H54 (cell line): ENCODE data around the gene PLA2G4E.
A peak's percentile ranks its signal among the peaks of the same experiment; 100 is the strongest.

ENCODE experiments used
- DNase-seq: peaks from one replicate; pipeline ENCODE4 v3.0.0; 2011; ENCODE audit warnings: low spot score, mixed read lengths; ENCODE audit not compliant: insufficient read length
- FAIRE-seq: peaks from 3 replicates; lab custom pipeline; 2011; peaks lifted over from hg19 to GRCh38; lab: Jason Lieb, UNC
- POLR2A ChIP-seq: IDR thresholded peaks from 2 replicates; pipeline ENCODE4 v1.6.1; 2011; ENCODE audit warnings: low read depth, mild to moderate bottlenecking, low read length

PLA2G4E gene

GRCh38 chr15:41966920-41967465 lies 53.8 kb downstream of the PLA2G4E start:
- DNase-seq (no peak), FAIRE-seq (no peak)
- no peak for TF ChIP-seq POLR2A

- no peak for DNase-seq
- FAIRE-seq = no peak
- TF ChIP-seq POLR2A = no peak
Observed at GRCh38 chr15:41966414-41966812, 54.4 kb downstream of the PLA2G4E start.

- FAIRE-seq = no peak
- no peak for TF ChIP-seq POLR2A
- DNase-seq = no peak
Observed at GRCh38 chr15:41965441-41966413, 55.1 kb downstream of the PLA2G4E start.

GRCh38 chr15:41961595-41962202 lies 59.1 kb downstream of the PLA2G4E start:
- DNase-seq = no peak
- no peak for TF ChIP-seq POLR2A
- FAIRE-seq = no peak

GRCh38 chr15:41961001-41961518 lies 59.8 kb downstream of the PLA2G4E start:
- DNase-seq (no peak), FAIRE-seq (peak; percentile 50)
- TF ChIP-seq POLR2A = no peak

GRCh38 chr15:41958002-41958420 lies 62.8 kb downstream of the PLA2G4E start:
- no peak for TF ChIP-seq POLR2A
- FAIRE-seq = no peak
- DNase-seq = no peak

GRCh38 chr15:41957021-41957897 lies 63.6 kb downstream of the PLA2G4E start:
- DNase-seq (no peak), FAIRE-seq (no peak)
- no peak for TF ChIP-seq POLR2A

GRCh38 chr15:41955807-41956525 lies 64.9 kb downstream of the PLA2G4E start:
- FAIRE-seq (no peak), DNase-seq (no peak)
- no peak for TF ChIP-seq POLR2A

- DNase-seq (no peak), FAIRE-seq (no peak)
- no peak for TF ChIP-seq POLR2A
Observed at GRCh38 chr15:41955100-41955499, 65.7 kb downstream of the PLA2G4E start.

GRCh38 chr15:41954036-41954435 lies 66.8 kb downstream of the PLA2G4E start:
- DNase-seq (no peak), FAIRE-seq (no peak)
- no peak for TF ChIP-seq POLR2A

- DNase-seq (no peak), FAIRE-seq (no peak)
- TF ChIP-seq POLR2A = no peak
Observed at GRCh38 chr15:41952013-41952563, 68.8 kb downstream of the PLA2G4E start.

GRCh38 chr15:41951571-41951970 lies 69.3 kb downstream of the PLA2G4E start:
- FAIRE-seq = no peak
- no peak for DNase-seq

More at GRCh38 chr15:41951571-41951970, 69.3 kb downstream of the PLA2G4E start:
- no peak for TF ChIP-seq POLR2A
